DND-41 (cell line): ENCODE results near the gene MRPL33.

Experiments
- ATAC-seq: fragments of 200-7000 bp; cut with Tn5 transposase; 3 replicates; pipeline ENCODE4 v1.9.1; 2021; ENCODE audit warnings: low read depth; ENCODE audit not compliant: insufficient read depth
- DNase-seq: peaks from one replicate; pipeline ENCODE4 v3.0.0-alpha.2; 2020
- H2AFZ ChIP-seq: 2 replicates; pipeline ENCODE4 v1.6.0; 2012; ENCODE audit warnings: low read depth, low read length
- H3K27ac ChIP-seq: 2 replicates; pipeline ENCODE4 v1.5.1; 2012; ENCODE audit warnings: low read length, inconsistent platforms
- H3K27me3 ChIP-seq: fragments of 200-600 bp; sonication (generic); 2 replicates; pipeline ENCODE4 v1.6.0; 2012; ENCODE audit warnings: low read length, mild to moderate bottlenecking, inconsistent platforms; ENCODE audit not compliant: insufficient read depth, poor library complexity
- H3K36me3 ChIP-seq: 2 replicates; pipeline ENCODE4 v1.5.1; 2012; ENCODE audit warnings: low read length, inconsistent platforms; ENCODE audit not compliant: insufficient read depth
- H3K4me1 ChIP-seq: 2 replicates; pipeline ENCODE4 v1.5.1; 2012; ENCODE audit warnings: mild to moderate bottlenecking, low read length; ENCODE audit not compliant: insufficient read depth
- H3K4me2 ChIP-seq: 2 replicates; pipeline ENCODE4 v1.6.0; 2012; ENCODE audit warnings: mild to moderate bottlenecking, moderate library complexity, low read length, inconsistent platforms; ENCODE audit not compliant: insufficient read depth
- H3K4me3 ChIP-seq, 2 experiments: fragments of 200-600 bp in 1 of 2; shearing (Covaris generic) in 1 of 2; 2 replicates each; pipeline ENCODE4 v1.5.1; 2012 to 2016; ENCODE audit warnings: inconsistent platforms in 2 of 2, low read length in 2 of 2, mild to moderate bottlenecking in 2 of 2, low read depth in 1 of 2, moderate library complexity in 1 of 2
- H3K79me2 ChIP-seq: 2 replicates; pipeline ENCODE4 v1.6.0; 2012; ENCODE audit warnings: low read length, inconsistent platforms; ENCODE audit not compliant: insufficient read depth
- H3K9ac ChIP-seq: 2 replicates; pipeline ENCODE4 v1.6.0; 2012; ENCODE audit warnings: low read depth, mild to moderate bottlenecking, inconsistent platforms, low read length, moderate library complexity
- H3K9me3 ChIP-seq: 2 replicates; pipeline ENCODE4 v1.5.1; 2012; ENCODE audit warnings: low read length, moderate library complexity, mild to moderate bottlenecking, inconsistent platforms; ENCODE audit not compliant: insufficient read depth, severe bottlenecking
- H4K20me1 ChIP-seq: 2 replicates; pipeline ENCODE4 v1.6.0; 2012; ENCODE audit warnings: low read length; ENCODE audit not compliant: insufficient read depth
- EZH2 ChIP-seq: IDR thresholded peaks from 3 replicates; pipeline ENCODE4 v1.6.1; 2012; ENCODE audit warnings: borderline replicate concordance, low read depth, mild to moderate bottlenecking, moderate library complexity, low read length, inconsistent platforms; ENCODE audit not compliant: severe bottlenecking
- TF ChIP-seq, protein P1 (sequence below): IDR thresholded peaks from 2 replicates; pipeline ENCODE4 v1.5.1; 2012; ENCODE audit warnings: borderline replicate concordance, low read length, moderate library complexity, mild to moderate bottlenecking; ENCODE audit not compliant: poor library complexity, severe bottlenecking; ENCODE audit errors: extremely low read depth

MRPL33 gene

GRCh38 chr2:27779417-27780055 is 8.0 kb downstream of the MRPL33 start:
- H3K79me2 ChIP-seq: peaks cover 38% of the 10 kb centered on the region
- H3K4me2 ChIP-seq: no peak overlapping the region
- DNase-seq (no peak), ATAC-seq (no peak)
- peaks cover 33% of the 10 kb centered on the region for H3K36me3 ChIP-seq
- peaks cover 4% of the 10 kb centered on the region; the same call in 1 of the 2 replicates for H3K4me1 ChIP-seq
- H2AFZ ChIP-seq: no peak overlapping the region
- no peak overlapping the region for H3K9ac ChIP-seq
- H3K9me3 ChIP-seq: no peaks in the 10 kb centered on the region
- no peaks in the 10 kb centered on the region for H3K27me3 ChIP-seq
- H3K4me3 ChIP-seq: no peak overlapping the region
- H4K20me1 ChIP-seq: peaks cover 8% of the 10 kb centered on the region; the same call in 1 of the 2 replicates
- no peak for TF ChIP-seq EZH2
- TF ChIP-seq, protein P1, sequence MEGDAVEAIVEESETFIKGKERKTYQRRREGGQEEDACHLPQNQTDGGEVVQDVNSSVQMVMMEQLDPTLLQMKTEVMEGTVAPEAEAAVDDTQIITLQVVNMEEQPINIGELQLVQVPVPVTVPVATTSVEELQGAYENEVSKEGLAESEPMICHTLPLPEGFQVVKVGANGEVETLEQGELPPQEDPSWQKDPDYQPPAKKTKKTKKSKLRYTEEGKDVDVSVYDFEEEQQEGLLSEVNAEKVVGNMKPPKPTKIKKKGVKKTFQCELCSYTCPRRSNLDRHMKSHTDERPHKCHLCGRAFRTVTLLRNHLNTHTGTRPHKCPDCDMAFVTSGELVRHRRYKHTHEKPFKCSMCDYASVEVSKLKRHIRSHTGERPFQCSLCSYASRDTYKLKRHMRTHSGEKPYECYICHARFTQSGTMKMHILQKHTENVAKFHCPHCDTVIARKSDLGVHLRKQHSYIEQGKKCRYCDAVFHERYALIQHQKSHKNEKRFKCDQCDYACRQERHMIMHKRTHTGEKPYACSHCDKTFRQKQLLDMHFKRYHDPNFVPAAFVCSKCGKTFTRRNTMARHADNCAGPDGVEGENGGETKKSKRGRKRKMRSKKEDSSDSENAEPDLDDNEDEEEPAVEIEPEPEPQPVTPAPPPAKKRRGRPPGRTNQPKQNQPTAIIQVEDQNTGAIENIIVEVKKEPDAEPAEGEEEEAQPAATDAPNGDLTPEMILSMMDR: no peak
- no peak overlapping the region for H3K27ac ChIP-seq

DNA sequence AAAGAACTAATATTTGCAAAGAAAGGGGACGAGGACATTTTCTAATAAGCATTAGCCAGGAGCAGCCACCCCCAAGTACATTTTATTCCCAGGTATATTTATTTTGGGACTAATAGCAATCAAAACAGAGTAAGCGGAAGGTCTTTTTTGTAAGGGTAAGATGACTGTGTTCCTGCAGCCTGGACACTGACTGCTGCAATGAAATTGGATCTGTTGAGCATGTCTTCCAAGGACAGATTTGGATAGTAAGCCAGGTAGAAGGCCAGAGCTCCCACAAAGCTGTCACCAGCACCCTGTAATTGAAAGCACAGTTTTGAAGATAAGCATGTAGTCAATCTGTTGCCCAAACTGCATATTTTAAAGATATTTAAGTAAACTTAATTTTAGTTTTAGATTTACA is 10.0 kb downstream of the MRPL33 start:
- ATAC-seq (no peak), DNase-seq (no peak)
- H3K4me1 ChIP-seq: no peaks in the 10 kb centered on the region
- H3K36me3 ChIP-seq: peaks cover 17% of the 10 kb centered on the region; the same call in 1 of the 2 replicates
- TF ChIP-seq, protein P1: no peak
- TF ChIP-seq EZH2: no peak
- no peak overlapping the region for H3K9ac ChIP-seq
- peaks cover 21% of the 10 kb centered on the region for H3K79me2 ChIP-seq
- no peak overlapping the region for H2AFZ ChIP-seq
- H3K27ac ChIP-seq: no peak overlapping the region
- no peaks in the 10 kb centered on the region for H3K27me3 ChIP-seq
- H4K20me1 ChIP-seq: 0 out of 2 replicates have a peak, but pooled peaks cover 4% of the 10 kb centered on the region
- H3K4me3 ChIP-seq: no peak overlapping the region
- no peak overlapping the region for H3K4me2 ChIP-seq
- H3K9me3 ChIP-seq: no peaks in the 10 kb centered on the region

GRCh38 chr2:27782701-27783100 is 11.2 kb downstream of the MRPL33 start:
- peaks cover 9% of the 10 kb centered on the region; the same call in 1 of the 2 replicates for H3K79me2 ChIP-seq
- no peak overlapping the region for H3K4me2 ChIP-seq
- H2AFZ ChIP-seq: no peak overlapping the region
- H3K36me3 ChIP-seq: peaks cover 17% of the 10 kb centered on the region; the same call in 1 of the 2 replicates
- H3K27me3 ChIP-seq: no peaks in the 10 kb centered on the region
- no peak for DNase-seq
- no peak overlapping the region for H3K27ac ChIP-seq
- no peaks in the 10 kb centered on the region for H4K20me1 ChIP-seq
- no peak for TF ChIP-seq EZH2
- TF ChIP-seq, protein P1: no peak
- H3K9me3 ChIP-seq: no peaks in the 10 kb centered on the region
- no peak overlapping the region for H3K4me3 ChIP-seq
- no peaks in the 10 kb centered on the region for H3K4me1 ChIP-seq
- ATAC-seq: no peak
- H3K9ac ChIP-seq: no peak overlapping the region
